OCI-LY7 (cell line): ENCODE results near the gene NFATC2.

Source experiments
- CTCF ChIP-seq: fragments of 200-600 bp; sonication (generic); conservative IDR thresholded peaks from 2 replicates; pipeline ENCODE4 v1.5.1; 2014; ENCODE audit warnings: mild to moderate bottlenecking, antibody characterized with exemption, low read length, moderate library complexity, mixed read lengths
- EZH2phosphoT487 ChIP-seq: fragments of 200-600 bp; sonication (generic); IDR thresholded peaks from 2 replicates; pipeline ENCODE4 v1.6.1; 2018; ENCODE audit warnings: low read depth, borderline replicate concordance, mild to moderate bottlenecking, mixed run types, antibody characterized with exemption, low read length, moderate library complexity, mixed read lengths

GRCh38 chr20:51379601-51380341 is 162.7 kb downstream of the NFATC2 start:
- TF ChIP-seq CTCF = no peak
- no peak for TF ChIP-seq EZH2phosphoT487
